Measurements from ENCODE around the gene CACNA1B. TPM values are rescaled to one million over a fixed set of nuclear protein-coding genes. Genes with fewer than 3 reads are reported as not detected.

CACNA1B gene
- total RNA-seq, 1 donor from 2014 or later, result under 0.01 TPM

DNA sequence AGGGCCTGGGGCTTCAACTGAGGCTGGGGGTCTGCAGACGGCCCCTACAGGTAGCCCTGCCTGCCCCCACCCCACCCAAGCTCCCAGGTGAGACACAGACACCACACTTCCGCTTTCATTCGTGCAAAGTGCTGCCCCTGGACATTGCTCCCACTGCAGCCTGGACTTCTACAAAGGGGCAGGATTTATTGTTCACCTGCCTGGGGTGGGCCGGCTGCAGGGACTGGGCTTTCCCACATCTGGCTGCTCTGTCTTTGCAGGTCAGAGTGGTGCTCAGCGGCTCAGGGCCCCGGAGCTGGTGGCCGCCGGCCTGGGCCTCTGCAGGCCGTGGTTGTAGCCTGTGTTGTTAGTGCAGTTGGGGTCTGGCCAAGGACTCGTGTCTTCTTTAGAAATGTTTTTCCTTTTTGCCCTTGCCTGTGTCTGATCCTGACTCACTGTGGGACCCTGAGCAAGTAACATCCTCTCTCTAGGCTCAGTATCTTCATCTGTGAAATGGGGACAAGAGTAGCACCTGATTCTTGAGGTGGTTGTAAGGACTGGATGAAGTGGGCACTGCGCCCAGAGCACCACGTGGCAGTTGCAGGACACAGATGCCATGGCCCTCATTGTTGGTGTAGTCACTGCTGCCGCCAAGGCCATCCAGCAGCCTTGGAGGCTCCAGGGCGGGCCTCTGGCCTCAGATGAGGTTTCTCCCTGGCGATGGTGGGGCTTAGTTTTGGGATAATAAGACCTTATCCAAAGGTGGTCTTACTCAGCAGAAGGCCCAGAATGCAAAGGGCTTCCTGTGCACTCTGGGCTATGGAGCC is 143.9 kb downstream of the CACNA1B start:
- no peak overlapping the region for H3K4me3 ChIP-seq (ENCODE audit: low read depth, low read length)
- TF ChIP-seq, protein P1, sequence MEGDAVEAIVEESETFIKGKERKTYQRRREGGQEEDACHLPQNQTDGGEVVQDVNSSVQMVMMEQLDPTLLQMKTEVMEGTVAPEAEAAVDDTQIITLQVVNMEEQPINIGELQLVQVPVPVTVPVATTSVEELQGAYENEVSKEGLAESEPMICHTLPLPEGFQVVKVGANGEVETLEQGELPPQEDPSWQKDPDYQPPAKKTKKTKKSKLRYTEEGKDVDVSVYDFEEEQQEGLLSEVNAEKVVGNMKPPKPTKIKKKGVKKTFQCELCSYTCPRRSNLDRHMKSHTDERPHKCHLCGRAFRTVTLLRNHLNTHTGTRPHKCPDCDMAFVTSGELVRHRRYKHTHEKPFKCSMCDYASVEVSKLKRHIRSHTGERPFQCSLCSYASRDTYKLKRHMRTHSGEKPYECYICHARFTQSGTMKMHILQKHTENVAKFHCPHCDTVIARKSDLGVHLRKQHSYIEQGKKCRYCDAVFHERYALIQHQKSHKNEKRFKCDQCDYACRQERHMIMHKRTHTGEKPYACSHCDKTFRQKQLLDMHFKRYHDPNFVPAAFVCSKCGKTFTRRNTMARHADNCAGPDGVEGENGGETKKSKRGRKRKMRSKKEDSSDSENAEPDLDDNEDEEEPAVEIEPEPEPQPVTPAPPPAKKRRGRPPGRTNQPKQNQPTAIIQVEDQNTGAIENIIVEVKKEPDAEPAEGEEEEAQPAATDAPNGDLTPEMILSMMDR (conservative IDR thresholded peaks at IDR 0.05; ENCODE audit: low read depth, low read length), result no peak
- no peak for DNase-seq (ENCODE audit: low read depth)

DNA sequence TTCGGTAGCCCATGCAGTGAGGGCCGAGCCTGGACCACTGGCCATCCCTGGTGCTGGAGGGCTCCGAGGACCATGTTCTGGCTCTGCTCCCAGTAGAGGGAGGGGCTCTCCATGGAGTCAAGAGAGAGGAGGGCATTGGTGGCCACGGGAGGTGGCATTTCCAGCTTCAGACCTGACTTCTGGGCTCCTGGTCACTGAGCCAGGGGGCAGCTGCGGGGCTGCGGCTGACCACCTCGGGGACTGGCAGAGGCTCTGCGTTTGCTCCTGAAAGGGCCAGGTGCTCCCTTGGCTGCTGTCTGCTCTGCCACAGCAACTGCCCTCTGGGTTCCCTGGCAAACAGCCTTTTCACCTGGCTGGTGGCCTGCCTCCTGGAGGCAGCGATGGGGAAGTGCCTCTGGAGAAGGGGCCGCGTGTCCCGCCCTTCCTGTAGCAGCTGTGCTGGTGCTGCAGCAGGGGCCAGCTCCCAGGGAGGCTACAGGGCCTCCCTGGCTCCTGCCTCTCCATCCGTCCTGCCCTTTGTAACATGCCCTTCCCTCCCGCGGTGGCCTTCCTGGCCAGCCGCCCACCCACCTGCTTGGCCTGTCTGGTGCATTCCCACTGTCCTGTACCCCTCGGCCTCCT is 144.6 kb downstream of the CACNA1B start:
- TF ChIP-seq, protein P1 (conservative IDR thresholded peaks at IDR 0.05; ENCODE audit: low read depth, low read length), result peak; percentile 31
- no peak overlapping the region for H3K4me3 ChIP-seq (ENCODE audit: low read depth, low read length)
- DNase-seq (ENCODE audit: low read depth), result no peak

DNA sequence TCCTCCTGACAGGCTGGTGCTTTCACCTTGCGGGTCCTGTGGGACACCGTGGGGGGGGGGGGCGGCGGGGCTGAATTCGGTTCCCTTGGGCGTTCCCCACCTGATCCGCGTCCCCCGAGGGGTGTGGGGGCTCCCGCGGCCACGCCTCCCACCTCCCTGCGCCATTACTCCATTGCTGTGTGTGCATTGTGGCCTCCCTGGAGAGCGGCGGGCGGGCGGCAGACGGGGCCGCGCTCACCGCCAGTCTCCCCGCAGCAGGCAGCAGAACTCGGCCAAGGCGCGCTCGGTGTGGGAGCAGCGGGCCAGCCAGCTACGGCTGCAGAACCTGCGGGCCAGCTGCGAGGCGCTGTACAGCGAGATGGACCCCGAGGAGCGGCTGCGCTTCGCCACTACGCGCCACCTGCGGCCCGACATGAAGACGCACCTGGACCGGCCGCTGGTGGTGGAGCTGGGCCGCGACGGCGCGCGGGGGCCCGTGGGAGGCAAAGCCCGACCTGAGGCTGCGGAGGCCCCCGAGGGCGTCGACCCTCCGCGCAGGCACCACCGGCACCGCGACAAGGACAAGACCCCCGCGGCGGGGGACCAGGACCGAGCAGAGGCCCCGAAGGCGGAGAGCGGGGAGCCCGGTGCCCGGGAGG is 145.3 kb downstream of the CACNA1B start:
- no peak overlapping the region for H3K4me3 ChIP-seq (ENCODE audit: low read depth, low read length)
- TF ChIP-seq, protein P1 (conservative IDR thresholded peaks at IDR 0.05; ENCODE audit: low read depth, low read length), result no peak
- DNase-seq (ENCODE audit: low read depth), result no peak

DNA sequence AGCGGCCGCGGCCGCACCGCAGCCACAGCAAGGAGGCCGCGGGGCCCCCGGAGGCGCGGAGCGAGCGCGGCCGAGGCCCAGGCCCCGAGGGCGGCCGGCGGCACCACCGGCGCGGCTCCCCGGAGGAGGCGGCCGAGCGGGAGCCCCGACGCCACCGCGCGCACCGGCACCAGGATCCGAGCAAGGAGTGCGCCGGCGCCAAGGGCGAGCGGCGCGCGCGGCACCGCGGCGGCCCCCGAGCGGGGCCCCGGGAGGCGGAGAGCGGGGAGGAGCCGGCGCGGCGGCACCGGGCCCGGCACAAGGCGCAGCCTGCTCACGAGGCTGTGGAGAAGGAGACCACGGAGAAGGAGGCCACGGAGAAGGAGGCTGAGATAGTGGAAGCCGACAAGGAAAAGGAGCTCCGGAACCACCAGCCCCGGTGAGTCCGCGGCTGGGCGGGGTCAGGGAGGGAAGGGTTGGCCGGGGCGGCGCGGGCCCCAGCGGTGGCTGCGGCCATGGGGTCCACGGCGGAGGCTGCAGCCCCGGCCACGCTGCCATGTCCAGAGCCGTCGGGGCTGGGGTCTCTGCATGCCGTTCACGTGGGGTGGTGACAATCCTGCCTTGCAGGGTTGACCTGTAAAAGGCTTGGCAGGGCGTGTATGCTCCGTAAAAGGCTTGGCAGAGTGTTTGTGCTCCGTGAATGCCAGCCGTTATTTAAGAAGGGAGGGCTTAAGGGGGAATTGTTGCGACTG is 146.0 kb downstream of the CACNA1B start:
- no peak for DNase-seq (ENCODE audit: low read depth)
- TF ChIP-seq, protein P1 (conservative IDR thresholded peaks at IDR 0.05; ENCODE audit: low read depth, low read length), result no peak

DNA sequence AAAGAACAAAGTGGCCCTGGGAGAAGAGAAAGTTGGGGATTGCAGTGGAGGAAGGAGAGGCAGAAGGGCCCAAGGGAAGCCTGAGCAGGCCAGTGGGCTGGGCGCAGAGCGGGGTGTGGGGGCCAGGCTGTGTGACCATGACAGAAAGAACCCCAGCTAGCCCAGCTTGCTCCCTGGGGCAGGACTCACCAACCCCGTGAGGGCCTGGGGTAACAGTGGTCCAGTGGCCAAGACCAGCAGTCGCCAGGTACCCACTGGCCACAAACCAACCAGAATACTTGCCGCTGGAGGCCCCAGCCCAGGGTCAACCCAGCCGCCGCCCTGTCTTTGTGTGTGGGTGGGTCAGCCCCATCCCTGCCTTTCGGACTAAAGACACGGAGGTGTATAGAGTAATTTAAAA is 146.5 kb downstream of the CACNA1B start:
- H3K4me3 ChIP-seq (ENCODE audit: low read depth, low read length), result no peak overlapping the region
- TF ChIP-seq, protein P1 (conservative IDR thresholded peaks at IDR 0.05; ENCODE audit: low read depth, low read length), result no peak
- DNase-seq (ENCODE audit: low read depth), result no peak

More for the DNA sequence above, 146.0 kb downstream of the CACNA1B start:
- no peak overlapping the region for H3K4me3 ChIP-seq (ENCODE audit: low read depth, low read length)

DNA sequence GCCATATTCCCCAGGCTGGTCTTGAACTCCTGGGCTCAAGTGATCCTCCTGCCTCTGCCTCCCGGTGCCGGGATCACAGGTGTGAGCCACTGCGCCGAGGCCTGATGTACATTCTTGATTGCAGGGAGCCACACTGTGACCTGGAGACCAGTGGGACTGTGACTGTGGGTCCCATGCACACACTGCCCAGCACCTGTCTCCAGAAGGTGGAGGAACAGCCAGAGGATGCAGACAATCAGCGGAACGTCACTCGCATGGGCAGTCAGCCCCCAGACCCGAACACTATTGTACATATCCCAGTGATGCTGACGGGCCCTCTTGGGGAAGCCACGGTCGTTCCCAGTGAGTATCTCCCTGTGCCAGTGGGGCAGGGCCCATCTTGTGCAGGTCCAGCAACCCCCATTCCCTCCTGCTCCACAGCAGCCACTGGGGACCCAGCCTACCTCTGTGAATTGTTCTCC is 147.3 kb downstream of the CACNA1B start:
- TF ChIP-seq, protein P1 (conservative IDR thresholded peaks at IDR 0.05; ENCODE audit: low read depth, low read length), result no peak
- no peak for DNase-seq (ENCODE audit: low read depth)
- H3K4me3 ChIP-seq (ENCODE audit: low read depth, low read length), result no peak overlapping the region
